Measurements from ENCODE around the gene RIMS1.
A peak's percentile ranks its signal among the peaks of the same experiment; 100 is the strongest.

RIMS1 gene

DNA sequence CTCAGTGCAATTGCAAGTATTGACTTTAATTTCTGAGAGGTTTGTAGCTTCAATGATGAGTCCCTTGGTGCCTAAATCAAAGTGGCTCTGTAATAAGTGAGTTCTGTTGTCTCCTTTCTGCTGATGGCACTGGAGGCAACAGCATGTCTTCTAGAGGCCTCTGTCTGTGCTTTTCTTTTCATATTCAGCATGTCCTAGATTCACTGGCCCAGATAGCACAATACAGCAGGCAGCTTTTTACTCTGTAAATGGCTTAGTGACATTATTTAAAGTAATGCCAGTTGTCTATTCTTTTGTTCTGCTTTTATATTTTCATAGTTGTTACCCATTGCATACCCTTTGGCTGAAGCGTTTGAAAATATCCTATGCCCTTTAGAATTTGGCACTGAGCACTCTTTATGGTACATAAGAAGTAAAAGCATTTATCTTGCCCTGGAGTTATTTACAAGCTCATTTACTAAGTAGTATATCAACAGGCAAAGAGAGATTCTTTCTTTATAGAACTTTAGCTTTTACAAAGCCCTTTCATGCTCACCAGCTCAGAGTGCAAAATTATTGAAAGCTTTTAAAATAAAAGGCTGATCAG, 464.0 kb downstream of the RIMS1 start:
- DNase-seq, result peak; percentile 36

DNA sequence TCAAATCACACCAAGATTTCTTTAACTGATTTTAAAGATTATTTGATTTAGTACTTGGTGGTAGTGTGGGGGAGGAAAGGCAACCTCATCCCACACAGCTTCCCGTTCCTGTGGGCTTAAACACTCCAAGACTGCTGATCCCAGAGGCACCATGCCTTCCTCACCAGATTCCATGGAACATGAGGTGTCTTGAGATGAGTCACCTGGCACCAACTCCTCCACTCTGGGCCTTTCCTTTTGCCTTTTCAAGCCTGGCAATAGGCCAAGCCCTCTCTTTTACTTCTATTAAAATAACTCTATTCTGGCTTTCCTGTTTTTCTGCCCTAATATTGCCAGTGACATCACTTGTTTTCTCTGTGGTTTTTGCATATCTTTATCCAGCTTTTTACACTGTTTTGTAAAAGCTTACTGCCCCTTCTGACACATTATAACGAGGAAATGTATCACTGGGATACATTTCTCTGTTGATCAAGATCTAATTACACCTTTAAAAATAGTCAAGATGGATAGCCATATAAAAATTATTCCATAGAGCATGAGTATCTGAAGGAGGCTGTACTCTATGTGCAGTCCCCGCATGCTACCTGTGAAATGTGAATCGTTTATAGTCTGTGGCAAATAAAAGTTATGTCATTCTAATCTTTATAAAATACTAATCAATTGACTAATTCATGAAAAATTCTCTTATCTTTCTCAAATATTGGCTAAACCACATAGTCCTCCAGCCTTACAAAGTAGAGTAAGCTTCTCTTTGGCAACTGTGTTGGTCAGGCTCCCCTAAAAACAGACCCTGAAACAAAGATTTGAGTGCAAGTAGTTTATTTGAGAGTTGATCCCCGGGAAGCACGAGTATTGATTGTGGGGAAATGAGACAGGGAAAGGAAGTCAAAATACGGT, 477.7 kb downstream of the RIMS1 start:
- DNase-seq, result no peak

DNA sequence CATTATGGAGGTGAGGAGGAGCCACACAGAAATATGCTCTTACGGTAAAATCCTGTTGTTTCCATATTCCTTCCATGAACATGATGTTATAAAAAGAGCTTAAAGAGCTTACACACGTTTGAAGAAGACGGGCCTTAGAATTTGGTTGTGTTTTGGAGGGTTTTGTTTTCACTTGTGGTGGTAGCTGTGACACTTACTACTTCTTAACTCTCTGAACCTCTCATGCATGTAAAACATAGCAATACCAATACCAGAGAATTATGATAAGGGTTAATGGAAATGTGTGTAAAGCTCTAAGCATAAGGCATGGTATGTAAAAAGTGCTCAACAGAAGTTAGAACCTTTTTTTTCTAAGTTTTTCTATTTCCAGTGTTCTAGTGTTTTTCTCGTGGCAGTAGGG, 479.4 kb downstream of the RIMS1 start:
- no peak for DNase-seq

DNA sequence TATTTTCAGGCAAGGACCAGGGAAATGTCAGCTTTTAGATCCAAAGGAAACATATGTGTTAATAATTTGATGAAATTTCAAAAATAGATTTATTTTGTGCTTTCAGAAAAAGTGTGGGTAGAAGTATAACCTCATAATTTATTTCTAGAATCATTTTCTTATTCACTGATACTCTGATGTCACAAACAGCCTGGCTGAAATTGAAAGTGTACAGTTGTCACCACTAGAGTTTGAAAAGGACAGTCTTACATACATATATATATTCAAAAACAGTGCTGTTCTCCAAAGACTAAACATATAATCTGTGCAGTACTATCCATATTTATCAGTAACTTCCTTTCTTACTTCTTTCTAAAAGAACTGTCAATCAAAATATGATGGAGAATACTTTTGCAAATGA, 481.1 kb downstream of the RIMS1 start:
- DNase-seq, result no peak

DNA sequence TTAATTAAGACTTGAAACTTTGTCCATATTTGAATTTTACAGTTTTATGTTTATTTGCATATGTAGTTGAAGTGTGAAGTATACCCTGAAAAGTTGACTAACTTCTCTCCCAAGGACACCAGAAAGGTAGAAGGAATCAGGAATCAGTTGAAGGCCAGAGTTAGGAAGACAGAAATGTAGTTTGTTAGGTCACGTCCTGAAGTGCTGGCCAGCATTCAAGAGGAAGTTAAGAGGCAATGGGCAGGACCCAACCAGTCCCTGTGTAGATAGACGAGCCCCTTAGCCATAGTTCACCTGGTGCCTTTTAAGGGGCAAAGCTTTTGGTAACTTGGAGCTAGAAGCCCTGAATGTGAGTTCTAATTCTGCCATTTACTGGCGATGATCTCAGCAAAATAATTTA, 485.1 kb downstream of the RIMS1 start:
- DNase-seq, result no peak

DNA sequence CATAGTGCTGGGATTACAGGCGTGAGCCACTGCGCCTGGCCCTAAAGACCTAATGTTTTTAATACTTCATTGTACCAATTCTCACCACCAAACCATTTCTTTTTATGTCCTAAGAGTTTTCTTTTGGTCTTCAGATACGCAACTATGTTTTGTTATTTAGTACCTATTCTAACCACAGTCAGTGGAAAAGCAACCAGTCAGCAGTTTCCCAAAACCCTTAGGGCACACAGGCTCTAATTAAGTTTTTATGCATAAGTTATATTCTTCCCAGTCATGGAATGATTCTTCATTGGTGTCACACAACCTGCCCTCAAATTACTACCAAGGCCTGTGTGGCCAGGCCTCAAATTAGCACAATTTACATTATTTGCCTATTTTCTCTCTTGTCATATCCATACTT, 487.8 kb downstream of the RIMS1 start:
- DNase-seq, result no peak

DNA sequence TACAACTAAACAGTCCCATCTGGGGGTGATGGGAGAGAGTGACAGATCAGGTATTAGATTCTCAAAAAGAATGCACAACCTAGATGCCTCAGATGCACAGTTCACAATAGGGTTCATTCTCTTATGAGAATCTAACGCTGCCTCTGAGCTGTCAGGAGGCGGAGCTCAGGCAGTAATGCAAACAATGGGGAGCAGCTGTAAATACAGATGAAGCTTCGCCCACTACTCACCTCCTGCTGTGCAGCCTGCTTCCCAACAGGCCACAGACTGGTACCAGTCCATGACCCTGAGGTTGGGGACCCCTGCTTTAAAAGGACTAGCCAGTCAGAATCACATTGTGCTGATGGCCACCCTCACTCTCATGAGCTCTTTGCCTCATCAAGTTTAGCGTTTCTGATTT, 488.5 kb downstream of the RIMS1 start:
- DNase-seq, result peak; percentile 66

DNA sequence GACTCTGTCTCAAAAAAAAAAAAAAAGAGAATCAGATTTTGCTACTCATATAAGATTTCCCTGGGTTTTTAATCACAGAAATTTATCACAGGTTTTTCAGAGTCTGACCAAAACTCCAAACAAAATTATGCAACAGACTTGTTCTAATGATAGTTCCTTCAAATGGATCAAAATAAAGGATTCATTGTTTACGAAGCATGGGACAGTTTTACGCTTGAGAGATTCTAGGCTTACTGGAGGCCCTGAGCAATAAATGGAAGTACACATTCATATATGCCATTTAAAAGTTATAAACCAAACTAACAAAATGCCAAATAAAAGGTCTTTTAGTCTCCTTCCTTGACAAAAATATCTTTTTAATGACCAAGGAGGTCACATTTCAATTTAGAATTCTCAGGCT, 490.4 kb downstream of the RIMS1 start:
- DNase-seq, result peak; percentile 9

DNA sequence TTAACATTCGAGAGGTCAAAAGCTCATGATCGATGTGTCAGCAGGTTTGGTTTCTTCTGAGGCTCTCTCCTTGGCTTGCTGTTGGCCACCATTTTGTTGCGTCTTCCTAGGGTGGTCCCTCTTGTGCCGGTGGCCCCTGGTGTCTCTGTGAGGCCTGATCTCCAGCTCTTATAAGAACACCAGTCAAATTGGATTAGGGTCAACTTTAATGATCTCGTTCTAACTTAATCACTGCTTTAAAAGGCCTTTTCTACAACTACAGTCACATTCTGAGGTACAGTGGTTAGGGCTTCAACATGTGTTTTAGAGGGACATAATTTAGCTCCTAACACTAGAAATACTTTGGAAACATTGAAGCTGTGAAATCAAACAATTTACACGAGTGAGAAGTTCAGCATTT, 494.7 kb downstream of the RIMS1 start:
- DNase-seq, result peak; percentile 69

DNA sequence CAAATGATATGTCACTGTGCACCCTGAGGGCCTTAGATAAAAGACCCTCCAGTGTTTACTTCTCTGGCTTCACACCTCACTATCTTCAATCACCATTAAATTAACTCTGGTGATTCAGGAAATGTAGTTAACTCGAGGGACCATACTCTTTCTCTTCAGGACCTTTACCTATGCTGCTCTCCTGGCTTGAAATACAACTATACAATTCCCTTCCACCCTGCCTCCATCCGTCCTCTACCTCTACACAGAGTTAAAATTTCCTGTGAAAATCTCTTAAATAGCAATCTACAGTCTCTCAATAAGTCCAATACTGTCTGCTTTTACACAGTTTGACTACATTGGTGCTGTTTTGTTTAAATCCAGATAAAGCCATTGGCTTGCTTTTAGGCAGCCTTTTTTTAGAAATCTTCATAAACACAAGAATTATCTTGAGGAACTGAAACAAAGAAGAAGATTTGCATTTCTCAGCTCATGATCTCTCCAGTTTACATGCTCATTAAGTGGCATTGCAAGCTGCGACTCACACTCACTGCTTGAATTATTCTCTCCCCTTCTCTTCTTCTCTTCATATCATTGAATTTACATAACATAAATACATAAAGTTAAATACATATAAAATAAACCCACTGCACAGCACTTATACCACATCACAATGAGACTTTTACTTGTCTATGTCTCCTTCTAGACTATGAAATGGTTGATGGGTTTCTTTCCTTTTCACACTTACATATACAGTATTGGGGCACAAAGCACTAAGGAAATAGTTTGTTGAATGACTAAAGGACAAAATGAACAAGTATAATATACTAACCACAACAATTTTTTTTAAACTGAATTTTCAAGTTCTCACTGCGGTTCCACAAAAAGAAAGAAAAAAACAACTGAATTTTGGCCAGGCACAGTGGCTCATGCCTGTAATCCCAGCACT, 496.5 kb downstream of the RIMS1 start:
- DNase-seq, result no peak

DNA sequence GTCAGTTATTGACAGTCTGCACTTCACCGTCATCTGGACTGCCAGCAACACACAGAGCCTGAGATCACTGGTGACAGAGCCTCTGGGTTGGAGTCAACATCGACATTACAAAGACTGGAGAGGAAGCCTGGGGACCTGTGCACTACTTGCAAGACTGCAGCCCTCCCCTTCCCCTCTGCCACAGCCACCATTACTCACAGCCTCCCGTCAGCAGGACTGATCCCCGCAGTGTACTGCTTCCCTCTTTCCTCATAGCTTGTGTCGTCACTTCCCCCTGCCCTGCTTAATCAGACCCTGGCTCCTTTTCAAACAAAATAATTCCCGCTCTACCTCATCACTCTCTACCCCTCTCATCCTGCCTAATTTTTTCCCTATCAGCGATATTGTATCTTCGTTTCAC, 500.0 kb downstream of the RIMS1 start:
- no peak for DNase-seq

DNA sequence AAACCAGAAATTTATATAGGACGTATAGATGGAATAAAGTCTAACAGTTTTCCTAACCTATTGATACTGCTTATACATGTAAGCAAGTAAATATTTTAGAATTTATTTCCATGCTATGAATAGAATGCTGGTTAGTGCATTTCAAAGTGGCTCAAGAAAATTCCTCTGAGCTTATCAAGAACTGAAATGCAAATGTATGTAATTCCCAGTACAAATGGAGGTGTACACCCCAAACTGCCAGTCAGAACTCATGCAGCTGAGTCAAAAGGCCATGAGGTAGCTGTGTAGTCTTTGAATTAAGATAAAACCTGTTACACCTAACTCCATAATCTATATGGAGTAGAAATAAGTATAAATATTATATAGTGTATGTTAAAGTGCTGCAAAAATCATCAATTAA, 503.3 kb downstream of the RIMS1 start:
- DNase-seq, result no peak

DNA sequence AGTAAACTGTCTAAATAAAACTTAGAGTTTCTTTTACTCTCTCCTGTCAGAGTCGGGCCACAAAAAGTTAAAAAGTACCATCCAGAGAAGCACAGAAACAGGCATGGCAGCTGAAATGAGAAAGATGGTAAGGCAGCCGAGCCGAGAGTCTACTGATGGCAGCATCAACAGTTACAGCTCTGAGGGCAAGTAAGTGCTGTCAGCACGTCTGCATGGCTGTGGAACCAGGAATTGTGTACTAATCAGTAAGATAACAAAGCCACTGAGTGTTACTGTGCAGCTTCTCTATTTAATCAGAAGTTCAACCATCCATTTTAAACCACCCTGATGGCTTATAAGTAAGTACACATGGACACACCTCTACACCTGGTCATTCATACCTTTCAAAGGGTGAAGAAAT, 504.2 kb downstream of the RIMS1 start:
- no peak for DNase-seq

DNA sequence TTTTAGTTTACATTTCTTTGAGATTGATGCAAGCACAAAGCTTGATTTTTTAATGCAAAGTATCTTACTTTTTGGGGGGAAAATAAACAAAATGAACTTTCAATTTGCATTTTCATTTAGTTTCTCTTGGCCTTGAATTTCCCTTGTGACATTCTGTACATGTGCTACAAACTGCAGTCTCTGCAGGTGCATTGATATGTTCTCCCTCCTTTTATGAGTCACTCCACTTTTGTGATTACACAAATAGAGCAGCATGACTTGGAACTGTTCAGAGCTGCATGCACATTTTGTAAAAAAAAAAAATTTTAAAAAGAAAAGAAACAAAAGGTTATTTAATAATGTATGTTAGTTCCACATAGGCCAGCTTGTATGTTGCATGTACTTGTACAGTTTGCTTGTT, 515.5 kb downstream of the RIMS1 start:
- DNase-seq, result no peak

DNA sequence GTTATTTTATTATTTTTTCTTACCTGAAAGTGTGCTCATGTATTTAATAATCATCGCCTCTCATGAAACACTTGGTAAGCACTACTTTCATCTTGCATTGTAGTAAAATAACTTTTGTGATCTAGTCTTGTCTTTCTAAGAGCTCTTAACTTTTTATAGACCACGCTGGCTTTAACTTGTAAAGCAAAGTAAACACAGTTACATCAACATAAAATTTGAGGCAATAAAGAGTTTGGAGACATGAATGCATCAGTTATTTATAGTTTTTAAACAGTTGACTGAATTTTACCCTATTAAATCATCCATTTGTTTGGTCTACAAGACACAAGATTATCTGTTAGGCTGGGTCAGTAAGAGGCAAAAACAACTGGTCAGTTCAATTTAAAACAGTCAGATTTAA, 517.1 kb downstream of the RIMS1 start:
- DNase-seq, result no peak

DNA sequence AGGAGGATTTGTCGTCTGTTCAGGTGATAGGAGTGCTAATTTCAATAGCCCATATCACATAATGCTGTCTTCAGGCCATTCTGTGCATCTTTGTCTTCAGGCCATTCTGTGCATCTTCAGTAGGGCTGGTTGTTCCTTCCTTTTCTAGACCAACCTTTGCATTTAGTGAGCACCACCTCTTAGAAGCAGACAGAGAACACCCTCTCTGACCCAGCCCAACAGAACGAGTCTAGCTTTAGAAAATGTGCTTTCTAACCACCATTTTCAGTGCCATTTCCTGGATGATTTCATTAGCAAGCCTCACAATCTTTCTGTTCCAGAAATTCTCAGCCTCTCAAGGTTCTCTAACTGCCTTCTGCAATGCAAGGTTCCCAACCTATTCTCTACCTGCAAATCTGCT, 520.2 kb downstream of the RIMS1 start:
- no peak for DNase-seq

DNA sequence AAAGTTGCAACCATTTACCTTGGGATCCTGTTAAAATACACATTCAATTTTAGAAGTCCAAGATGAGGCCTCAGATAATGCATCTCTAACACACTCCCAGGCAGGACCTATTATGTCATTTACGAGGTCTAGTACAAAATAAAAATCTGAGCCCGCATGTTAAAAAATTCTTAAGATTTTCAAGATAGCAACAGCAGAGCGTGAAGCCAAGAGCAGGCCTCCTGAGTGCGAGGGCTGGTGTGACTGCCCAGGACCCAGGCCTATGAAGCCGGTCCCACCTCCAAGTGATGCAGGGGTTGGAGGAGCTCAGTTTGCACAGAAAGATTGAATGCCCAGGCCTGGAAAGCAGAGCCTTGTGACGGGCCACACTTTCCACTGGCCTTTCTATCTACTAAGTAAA, 524.4 kb downstream of the RIMS1 start:
- DNase-seq, result no peak

DNA sequence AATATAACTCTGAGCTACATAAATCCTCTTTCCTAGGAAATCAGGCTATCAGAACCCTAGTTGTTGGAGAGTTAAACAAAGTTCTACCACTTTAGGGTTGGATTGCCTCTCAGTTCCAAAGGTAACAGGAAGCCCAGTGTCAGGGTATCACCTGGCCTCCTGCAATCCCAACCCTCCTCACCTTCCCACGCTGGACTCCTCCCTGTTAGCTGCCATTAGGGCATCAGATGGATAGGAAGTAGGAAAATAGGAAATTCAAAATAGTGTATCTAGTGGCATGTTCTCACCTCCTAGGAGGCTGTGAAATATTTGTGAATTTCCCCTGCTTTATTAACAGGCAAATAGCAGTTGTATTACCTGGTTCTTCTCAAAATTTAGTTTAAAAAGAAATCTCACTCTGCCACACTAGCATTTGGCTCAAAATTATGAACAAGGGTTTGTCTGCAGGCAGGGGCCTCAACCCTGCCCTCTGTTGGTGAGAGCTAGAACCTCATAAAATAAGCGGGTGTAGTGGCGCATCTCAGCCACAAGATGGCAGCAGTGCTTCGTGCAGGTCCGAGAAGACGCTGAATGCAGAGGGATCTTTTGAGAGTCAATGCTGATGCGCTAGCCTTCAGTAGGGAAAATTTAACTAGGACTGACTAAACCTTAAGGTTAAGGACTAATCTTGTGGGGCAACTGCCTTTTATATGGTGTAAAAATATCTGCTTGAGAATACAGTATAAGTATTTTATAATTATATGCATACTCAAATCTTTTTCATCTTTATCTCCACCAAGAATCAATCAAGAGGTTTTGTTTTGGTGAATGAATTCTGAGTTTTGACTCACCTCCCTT, 525.7 kb downstream of the RIMS1 start:
- peak; percentile 99 for DNase-seq

DNA sequence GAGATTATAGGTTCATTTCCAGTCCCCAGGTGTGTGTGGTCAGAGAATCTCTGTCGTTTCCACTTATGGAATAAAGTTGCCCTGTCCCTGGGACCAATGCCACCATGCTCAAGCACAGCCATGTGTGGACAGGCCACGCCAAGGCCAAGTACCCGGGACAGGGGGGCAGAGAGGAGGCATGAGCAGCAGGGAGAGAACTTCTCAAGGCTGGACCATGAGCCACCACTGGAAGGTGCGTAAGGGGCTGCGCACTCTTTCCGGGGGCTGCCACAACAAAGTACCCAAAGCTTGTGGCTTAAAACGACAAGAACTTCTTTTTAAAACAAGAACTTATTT, 526.3 kb downstream of the RIMS1 start:
- no peak for DNase-seq

DNA sequence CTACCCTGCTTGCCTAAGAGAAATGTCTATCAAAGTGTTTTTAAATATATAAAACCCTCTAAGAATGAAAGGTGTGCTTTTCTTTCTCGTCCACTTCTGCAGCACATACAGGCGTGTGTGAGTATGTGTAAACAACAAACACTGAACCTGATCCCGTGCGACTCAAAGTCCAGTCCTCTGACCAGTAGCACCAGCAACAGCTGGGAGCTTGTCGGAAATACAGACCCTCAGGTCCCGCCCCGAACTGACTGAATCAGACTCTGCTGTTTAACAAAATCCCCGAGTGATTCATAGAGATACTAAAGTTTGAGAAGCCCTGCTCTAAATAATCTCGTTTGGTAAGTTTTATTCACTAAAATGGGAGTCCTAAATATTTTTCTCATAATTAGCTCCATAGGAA, 527.5 kb downstream of the RIMS1 start:
- no peak for DNase-seq

DNA sequence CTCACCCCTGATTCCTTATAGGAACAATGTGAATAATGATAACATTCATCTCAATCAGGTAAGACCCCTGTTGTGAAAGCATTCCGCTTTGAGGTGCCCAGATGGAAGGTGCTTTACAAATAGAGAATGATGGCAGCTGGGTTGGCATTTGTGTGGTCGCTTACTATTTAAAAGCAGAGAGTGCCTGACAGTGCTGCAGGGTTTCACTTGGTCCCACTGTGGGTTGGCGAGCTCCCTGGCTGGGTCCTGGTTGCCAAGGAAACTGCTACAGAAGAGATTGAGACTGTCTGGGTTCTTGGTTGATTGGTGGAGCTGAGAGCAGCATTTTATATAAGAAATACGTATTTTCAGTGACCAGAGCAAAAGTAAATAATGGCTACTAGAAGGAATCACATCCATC, 528.3 kb downstream of the RIMS1 start:
- no peak for DNase-seq

DNA sequence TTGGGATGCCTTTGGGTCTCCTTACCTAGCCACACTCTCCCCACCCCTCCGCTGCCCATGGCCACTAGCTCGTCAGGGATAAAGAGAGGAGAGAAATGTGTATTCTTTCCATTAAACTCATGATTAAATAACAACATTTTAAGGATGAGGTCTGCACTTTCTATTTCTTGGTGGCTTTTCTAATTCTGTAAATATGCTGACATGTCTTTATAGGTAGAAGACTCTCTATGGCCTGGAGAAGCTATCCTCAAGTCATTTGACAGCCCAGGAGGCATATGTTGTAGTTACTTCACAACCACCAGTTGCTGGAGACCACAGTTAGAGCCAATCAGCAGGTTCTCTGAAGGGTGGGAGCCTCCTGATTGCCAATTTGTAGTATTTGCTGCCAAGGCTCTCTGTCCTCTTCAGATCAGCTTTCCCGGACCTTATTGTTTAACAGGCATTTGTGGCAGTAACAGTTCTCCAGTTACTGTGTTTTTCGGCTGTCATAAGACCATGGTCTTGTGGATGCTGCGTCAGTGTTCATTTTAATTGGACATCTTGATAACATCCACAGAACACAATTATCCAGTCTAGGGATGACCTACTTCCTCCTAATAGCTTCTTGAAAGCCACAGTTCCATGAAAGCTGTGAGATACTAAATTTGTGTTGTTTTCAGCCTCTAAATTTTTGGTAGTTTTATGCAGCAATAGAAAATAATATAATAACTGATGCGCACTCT, 530.6 kb downstream of the RIMS1 start:
- DNase-seq, result peak; percentile 42

Data from retina (tissue), 1 donor.